ENCODE results near the gene TMEM74B.

Gene TMEM74B

GRCh38 chr20:1137236-1137635 lies 47.5 kb downstream of the TMEM74B start:
- DNase-seq (ENCODE audit: low read depth in 2 of 2) = no peak

GRCh38 chr20:1134836-1135235 lies 49.9 kb downstream of the TMEM74B start:
- DNase-seq (ENCODE audit: low read depth in 2 of 2) = no peak

GRCh38 chr20:1134355-1134754 lies 50.4 kb downstream of the TMEM74B start:
- DNase-seq (ENCODE audit: low read depth in 2 of 2) = no peak

- DNase-seq (ENCODE audit: low read depth in 2 of 2) = no peak
These were observed 53.4 kb downstream of the TMEM74B start for GRCh38 chr20:1131354-1131753.

- DNase-seq (ENCODE audit: low read depth in 2 of 2) = no peak
These were observed 53.9 kb downstream of the TMEM74B start for GRCh38 chr20:1130847-1131246.
